Sciatic nerve (tissue), 1 donor: Measurements from ENCODE around the gene ANKRD26. TPM values are rescaled to one million over a fixed set of nuclear protein-coding genes. Genes with fewer than 3 reads are reported as not detected.

Experiments
- total RNA-seq: library from RNA; stranded (reverse); fragmentation: NEBNext Ultra II Directional; extraction: Animal tissue kit (Norgen Biotek cat#: 25700); gene quantifications from one replicate; pipeline ENCODE4 v1.2.1, GENCODE V29; 2021
- donor health status: DM: no; HTN: no; CAD: no.

The ANKRD26 gene
- total RNA-seq, 1 donor from 2014 or later, result 15.2 TPM

Other genes with a start within 250 kb of the ANKRD26 start
- gene ABI1, start 239.5 kb downstream of the ANKRD26 start, total RNA-seq, result 50.4 TPM
- 76.7 TPM for gene YME1L1, start 53.9 kb upstream of the ANKRD26 start, total RNA-seq
- 5.7 TPM for gene MASTL, start 54.9 kb upstream of the ANKRD26 start, total RNA-seq
- gene ACBD5, start 140.3 kb upstream of the ANKRD26 start, total RNA-seq, result 31.6 TPM